ENCODE measurements around the gene CTXND1.

CTXND1 gene

GRCh38 chr15:80251428-80252120 lies 439 bp downstream of the CTXND1 start:
- DNase-seq, result no peak

GRCh38 chr15:80250614-80251427 lies 1.2 kb downstream of the CTXND1 start:
- no peak for DNase-seq

GRCh38 chr15:80249973-80250372 lies 2.0 kb downstream of the CTXND1 start:
- DNase-seq, result no peak

- no peak for DNase-seq
These were observed 4.7 kb downstream of the CTXND1 start for GRCh38 chr15:80247320-80247719.

- DNase-seq, result no peak
These were observed 5.6 kb downstream of the CTXND1 start for GRCh38 chr15:80246425-80246894.

- DNase-seq, result no peak
These were observed 9.2 kb downstream of the CTXND1 start for GRCh38 chr15:80242802-80243201.

GRCh38 chr15:80242132-80242769 lies 9.8 kb downstream of the CTXND1 start:
- peak; percentile 52 for DNase-seq

- DNase-seq, result no peak
These were observed 10.5 kb downstream of the CTXND1 start for GRCh38 chr15:80241508-80241907.

GRCh38 chr15:80240276-80240675 lies 11.7 kb downstream of the CTXND1 start:
- no peak for DNase-seq

GRCh38 chr15:80234883-80235282 lies 17.1 kb downstream of the CTXND1 start:
- peak; percentile 58 for DNase-seq

- DNase-seq, result no peak
These were observed 18.4 kb downstream of the CTXND1 start for GRCh38 chr15:80233581-80233980.

- no peak for DNase-seq
These were observed 20.6 kb downstream of the CTXND1 start for GRCh38 chr15:80231371-80231770.

GRCh38 chr15:80228959-80229610 lies 22.9 kb downstream of the CTXND1 start:
- no peak for DNase-seq

- DNase-seq, result no peak
These were observed 32.1 kb downstream of the CTXND1 start for GRCh38 chr15:80219955-80220354.

- no peak for DNase-seq
These were observed 34.6 kb downstream of the CTXND1 start for GRCh38 chr15:80217327-80217900.

GRCh38 chr15:80216911-80217310 lies 35.1 kb downstream of the CTXND1 start:
- DNase-seq, result no peak

- no peak for DNase-seq
These were observed 35.9 kb downstream of the CTXND1 start for GRCh38 chr15:80216141-80216540.

GRCh38 chr15:80214910-80215309 lies 37.1 kb downstream of the CTXND1 start:
- DNase-seq, result no peak

GRCh38 chr15:80211976-80212375 lies 40.0 kb downstream of the CTXND1 start:
- DNase-seq, result no peak

GRCh38 chr15:80210611-80211573 lies 41.1 kb downstream of the CTXND1 start:
- DNase-seq, result no peak
